ENCODE data around the gene PRDM8.
"Not testable (repeated sequence)": the region's sequence is repeated elsewhere in the genome, so short reads cannot be mapped to it uniquely, and the experiment has no call there.

Gene PRDM8

GRCh38 chr4:80173841-80174240, 23.5 kb upstream of the PRDM8 start:
- H3K9me3 Mint-ChIP-seq (ENCODE audit: low read depth): peaks cover under 1% of the 10 kb centered on the region
- peak overlapping the region; percentile 40 for H3K4me3 Mint-ChIP-seq
- no peaks in the 10 kb centered on the region for H3K27me3 Mint-ChIP-seq
- H3K27ac Mint-ChIP-seq: peak overlapping the region; percentile 97
- peaks cover 55% of the 10 kb centered on the region for H3K4me1 Mint-ChIP-seq (ENCODE audit: low read depth)
- peaks cover 6% of the 10 kb centered on the region for H3K36me3 Mint-ChIP-seq

GRCh38 chr4:80177793-80178192, 19.5 kb upstream of the PRDM8 start:
- not testable (repeated sequence) for H3K4me3 Mint-ChIP-seq, H3K27me3 Mint-ChIP-seq, H3K27ac Mint-ChIP-seq
- Mint-ChIP-seq H3K36me3 (peaks cover 13% of the 10 kb centered on the region), H3K4me1 (ENCODE audit: low read depth) (peaks cover 59% of the 10 kb centered on the region), H3K9me3 (ENCODE audit: low read depth) (peaks cover 12% of the 10 kb centered on the region)

- Mint-ChIP-seq H3K9me3 (ENCODE audit: low read depth) (peaks cover 12% of the 10 kb centered on the region), H3K27me3 (no peaks in the 10 kb centered on the region), H3K4me1 (ENCODE audit: low read depth) (peaks cover 53% of the 10 kb centered on the region), H3K4me3 (no peak overlapping the region), H3K27ac (peak overlapping the region; percentile 28), H3K36me3 (peaks cover 13% of the 10 kb centered on the region)
Measured at GRCh38 chr4:80178964-80179363, 18.3 kb upstream of the PRDM8 start.

GRCh38 chr4:80179637-80180161, 17.6 kb upstream of the PRDM8 start:
- Mint-ChIP-seq H3K27ac (no peak overlapping the region), H3K4me1 (ENCODE audit: low read depth) (peaks cover 51% of the 10 kb centered on the region), H3K27me3 (no peaks in the 10 kb centered on the region), H3K4me3 (no peak overlapping the region), H3K9me3 (ENCODE audit: low read depth) (peaks cover 12% of the 10 kb centered on the region), H3K36me3 (peaks cover 13% of the 10 kb centered on the region)

- peak overlapping the region; percentile 53 for H3K4me3 Mint-ChIP-seq
- peak overlapping the region; percentile 79 for H3K27ac Mint-ChIP-seq
- peaks cover 13% of the 10 kb centered on the region for H3K36me3 Mint-ChIP-seq
- no peaks in the 10 kb centered on the region for H3K27me3 Mint-ChIP-seq
- H3K4me1 Mint-ChIP-seq (ENCODE audit: low read depth): peaks cover 50% of the 10 kb centered on the region
- peaks cover 12% of the 10 kb centered on the region for H3K9me3 Mint-ChIP-seq (ENCODE audit: low read depth)
Measured at GRCh38 chr4:80180743-80181142, 16.6 kb upstream of the PRDM8 start.

- peak overlapping the region; percentile 77 for H3K27ac Mint-ChIP-seq
- peaks cover 55% of the 10 kb centered on the region for H3K4me1 Mint-ChIP-seq (ENCODE audit: low read depth)
- H3K27me3 Mint-ChIP-seq: no peaks in the 10 kb centered on the region
- peak overlapping the region; percentile 63 for H3K4me3 Mint-ChIP-seq
- peaks cover 12% of the 10 kb centered on the region for H3K9me3 Mint-ChIP-seq (ENCODE audit: low read depth)
- H3K36me3 Mint-ChIP-seq: peaks cover 13% of the 10 kb centered on the region
Measured at GRCh38 chr4:80182237-80182866, 15.0 kb upstream of the PRDM8 start.

GRCh38 chr4:80183250-80184052, 13.9 kb upstream of the PRDM8 start:
- peaks cover 8% of the 10 kb centered on the region for H3K36me3 Mint-ChIP-seq

GRCh38 chr4:80184053-80184824, 13.1 kb upstream of the PRDM8 start:
- Mint-ChIP-seq H3K9me3 (ENCODE audit: low read depth) (peaks cover 8% of the 10 kb centered on the region), H3K4me1 (ENCODE audit: low read depth) (peaks cover 53% of the 10 kb centered on the region), H3K27me3 (no peaks in the 10 kb centered on the region), H3K27ac (peak overlapping the region; percentile 98), H3K4me3 (peak overlapping the region; percentile 94), H3K36me3 (peaks cover 5% of the 10 kb centered on the region)

More at GRCh38 chr4:80183250-80184052, 13.9 kb upstream of the PRDM8 start:
- Mint-ChIP-seq H3K9me3 (ENCODE audit: low read depth) (peaks cover 12% of the 10 kb centered on the region), H3K27me3 (no peaks in the 10 kb centered on the region), H3K4me3 (peak overlapping the region; percentile 94), H3K4me1 (ENCODE audit: low read depth) (peaks cover 55% of the 10 kb centered on the region), H3K27ac (peak overlapping the region; percentile 87)

GRCh38 chr4:80184825-80185756, 12.2 kb upstream of the PRDM8 start:
- H3K36me3 Mint-ChIP-seq: peaks cover 2% of the 10 kb centered on the region
- H3K9me3 Mint-ChIP-seq (ENCODE audit: low read depth): peaks cover 5% of the 10 kb centered on the region
- H3K27ac Mint-ChIP-seq: peak overlapping the region; percentile 98
- H3K27me3 Mint-ChIP-seq: no peaks in the 10 kb centered on the region
- peaks cover 51% of the 10 kb centered on the region for H3K4me1 Mint-ChIP-seq (ENCODE audit: low read depth)
- peak overlapping the region; percentile 94 for H3K4me3 Mint-ChIP-seq

- Mint-ChIP-seq H3K36me3 (no peaks in the 10 kb centered on the region), H3K4me1 (ENCODE audit: low read depth) (peaks cover 43% of the 10 kb centered on the region), H3K9me3 (ENCODE audit: low read depth) (no peaks in the 10 kb centered on the region), H3K27me3 (no peaks in the 10 kb centered on the region), H3K27ac (peak overlapping the region; percentile 98), H3K4me3 (peak overlapping the region; percentile 94)
Measured at GRCh38 chr4:80185787-80186548, 11.3 kb upstream of the PRDM8 start.

GRCh38 chr4:80186676-80187075, 10.6 kb upstream of the PRDM8 start:
- Mint-ChIP-seq H3K4me3 (peak overlapping the region; percentile 2), H3K36me3 (no peaks in the 10 kb centered on the region), H3K9me3 (ENCODE audit: low read depth) (no peaks in the 10 kb centered on the region), H3K27me3 (no peaks in the 10 kb centered on the region), H3K27ac (no peak overlapping the region), H3K4me1 (ENCODE audit: low read depth) (peaks cover 38% of the 10 kb centered on the region)

GRCh38 chr4:80187677-80188076, 9.6 kb upstream of the PRDM8 start:
- Mint-ChIP-seq H3K4me1 (ENCODE audit: low read depth) (peaks cover 28% of the 10 kb centered on the region), H3K27ac (no peak overlapping the region), H3K27me3 (peaks cover 4% of the 10 kb centered on the region), H3K9me3 (ENCODE audit: low read depth) (no peaks in the 10 kb centered on the region), H3K4me3 (no peak overlapping the region), H3K36me3 (peaks cover 5% of the 10 kb centered on the region)

GRCh38 chr4:80188457-80188800, 8.9 kb upstream of the PRDM8 start:
- Mint-ChIP-seq H3K9me3 (ENCODE audit: low read depth) (no peaks in the 10 kb centered on the region), H3K27ac (no peak overlapping the region), H3K4me3 (no peak overlapping the region), H3K27me3 (peaks cover 6% of the 10 kb centered on the region), H3K4me1 (ENCODE audit: low read depth) (peaks cover 22% of the 10 kb centered on the region), H3K36me3 (peaks cover 9% of the 10 kb centered on the region)
